ENCODE data around the gene SPTBN5.

GRCh38 chr15:41814534-41814933 lies 79.3 kb downstream of the SPTBN5 start:
- TF ChIP-seq, protein P1, sequence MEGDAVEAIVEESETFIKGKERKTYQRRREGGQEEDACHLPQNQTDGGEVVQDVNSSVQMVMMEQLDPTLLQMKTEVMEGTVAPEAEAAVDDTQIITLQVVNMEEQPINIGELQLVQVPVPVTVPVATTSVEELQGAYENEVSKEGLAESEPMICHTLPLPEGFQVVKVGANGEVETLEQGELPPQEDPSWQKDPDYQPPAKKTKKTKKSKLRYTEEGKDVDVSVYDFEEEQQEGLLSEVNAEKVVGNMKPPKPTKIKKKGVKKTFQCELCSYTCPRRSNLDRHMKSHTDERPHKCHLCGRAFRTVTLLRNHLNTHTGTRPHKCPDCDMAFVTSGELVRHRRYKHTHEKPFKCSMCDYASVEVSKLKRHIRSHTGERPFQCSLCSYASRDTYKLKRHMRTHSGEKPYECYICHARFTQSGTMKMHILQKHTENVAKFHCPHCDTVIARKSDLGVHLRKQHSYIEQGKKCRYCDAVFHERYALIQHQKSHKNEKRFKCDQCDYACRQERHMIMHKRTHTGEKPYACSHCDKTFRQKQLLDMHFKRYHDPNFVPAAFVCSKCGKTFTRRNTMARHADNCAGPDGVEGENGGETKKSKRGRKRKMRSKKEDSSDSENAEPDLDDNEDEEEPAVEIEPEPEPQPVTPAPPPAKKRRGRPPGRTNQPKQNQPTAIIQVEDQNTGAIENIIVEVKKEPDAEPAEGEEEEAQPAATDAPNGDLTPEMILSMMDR (IDR thresholded peaks at IDR 0.05; ENCODE audit: low read depth, low read length), result no peak
- TF ChIP-seq EZH2phosphoT487 (IDR thresholded peaks at IDR 0.05; ENCODE audit: low read depth), result no peak
